Memory B cell (primary cell): Measurements from ENCODE around the gene PLPPR1.
"Not testable (repeated sequence)": the region's sequence is repeated elsewhere in the genome, so short reads cannot be mapped to it uniquely, and the experiment has no call there.

ENCODE experiments used
- ATAC-seq: fragments of 150-1000 bp; cut with Tn5 transposase; 2 replicates; pipeline ENCODE4 v1.10.0; 2021; ENCODE audit warnings: low read depth, mild to moderate bottlenecking, moderate library complexity
- DNase-seq, 2 donors: peaks; one replicate each; pipeline ENCODE4 v3.0.0; 2022; ENCODE audit warnings: low spot score in 2 of 2
- H3K27ac Mint-ChIP-seq: one replicate; pipeline ENCODE4 v1.8.0; 2022; ENCODE audit warnings: mild to moderate bottlenecking, moderate library complexity, mixed read lengths
- H3K27me3 Mint-ChIP-seq: one replicate; pipeline ENCODE4 v1.8.0; 2022; ENCODE audit warnings: mixed read lengths
- H3K36me3 Mint-ChIP-seq: one replicate; pipeline ENCODE4 v1.8.0; 2022; ENCODE audit warnings: mild to moderate bottlenecking, mixed read lengths
- H3K4me1 Mint-ChIP-seq: one replicate; pipeline ENCODE4 v1.8.0; 2022; ENCODE audit warnings: mixed read lengths
- H3K4me3 Mint-ChIP-seq: one replicate; pipeline ENCODE4 v1.8.0; 2022; ENCODE audit warnings: mild to moderate bottlenecking, moderate library complexity, mixed read lengths
- H3K9me3 Mint-ChIP-seq: one replicate; pipeline ENCODE4 v1.8.0; 2022; ENCODE audit warnings: mixed read lengths

PLPPR1 gene

DNA sequence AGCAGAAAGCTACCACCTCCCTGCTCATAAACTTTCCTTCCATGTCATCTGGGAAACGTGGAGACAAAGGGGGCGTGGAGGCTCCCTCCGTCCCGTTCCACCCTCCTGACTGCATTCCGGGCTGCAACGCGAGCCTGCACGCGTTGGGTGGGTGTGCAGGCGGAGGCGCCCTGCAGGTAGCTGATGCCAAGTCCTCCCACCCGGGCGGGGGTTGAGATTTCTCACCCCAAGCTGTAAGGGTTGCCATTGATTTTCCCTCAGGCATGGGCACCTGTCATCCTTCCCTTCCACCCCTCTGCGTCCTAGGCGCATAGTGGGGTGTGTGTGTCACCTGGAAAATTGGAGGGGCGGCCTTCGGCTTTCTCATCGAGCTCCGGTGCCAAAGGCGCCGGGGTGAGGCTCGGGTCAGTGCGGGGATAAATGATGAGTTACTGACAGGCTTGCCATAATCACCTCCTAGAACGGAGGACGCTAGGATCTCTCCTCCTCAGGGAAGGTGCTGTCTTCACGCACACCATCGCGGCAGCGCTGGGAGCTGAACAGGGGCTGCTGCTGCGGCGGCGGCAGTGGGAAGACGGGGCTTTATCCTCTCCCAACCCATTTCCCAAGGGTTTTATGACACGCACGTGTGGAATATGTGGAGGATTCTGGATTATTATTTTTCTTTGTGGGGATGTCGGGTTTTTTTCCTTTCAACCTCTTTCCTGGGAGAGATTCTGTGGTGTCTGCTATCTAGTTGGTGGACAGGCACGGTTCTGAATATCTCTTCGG, 973 bp downstream of the PLPPR1 start:
- Mint-ChIP-seq H3K27me3 (peaks cover 12% of the 10 kb centered on the region), H3K27ac (no peak overlapping the region), H3K9me3 (peaks cover 2% of the 10 kb centered on the region), H3K4me1 (no peaks in the 10 kb centered on the region), H3K36me3 (no peaks in the 10 kb centered on the region), H3K4me3 (no peak overlapping the region)
- ATAC-seq (no peak), DNase-seq (no peak)

DNA sequence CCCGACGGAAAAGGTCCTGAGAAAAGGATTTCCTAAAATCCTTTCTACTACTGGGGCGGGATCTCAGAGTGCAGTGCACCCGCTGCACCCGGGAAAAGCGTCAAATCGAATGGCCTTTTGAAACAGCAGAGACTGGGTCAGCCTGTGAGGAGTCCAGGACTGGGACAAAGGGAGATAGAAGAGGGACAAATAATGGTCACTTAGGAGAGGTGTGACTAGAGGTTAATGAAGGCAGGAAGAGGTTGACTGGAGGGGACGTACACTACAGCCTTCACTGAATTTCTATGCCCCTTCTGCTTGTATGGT, 1.5 kb downstream of the PLPPR1 start:
- no peaks in the 10 kb centered on the region for H3K36me3 Mint-ChIP-seq
- H3K4me3 Mint-ChIP-seq, result no peak overlapping the region
- ATAC-seq, result no peak
- DNase-seq, result no peak
- H3K9me3 Mint-ChIP-seq, result peaks cover 2% of the 10 kb centered on the region
- H3K27ac Mint-ChIP-seq, result no peak overlapping the region
- H3K4me1 Mint-ChIP-seq, result no peaks in the 10 kb centered on the region
- H3K27me3 Mint-ChIP-seq, result peaks cover 12% of the 10 kb centered on the region

DNA sequence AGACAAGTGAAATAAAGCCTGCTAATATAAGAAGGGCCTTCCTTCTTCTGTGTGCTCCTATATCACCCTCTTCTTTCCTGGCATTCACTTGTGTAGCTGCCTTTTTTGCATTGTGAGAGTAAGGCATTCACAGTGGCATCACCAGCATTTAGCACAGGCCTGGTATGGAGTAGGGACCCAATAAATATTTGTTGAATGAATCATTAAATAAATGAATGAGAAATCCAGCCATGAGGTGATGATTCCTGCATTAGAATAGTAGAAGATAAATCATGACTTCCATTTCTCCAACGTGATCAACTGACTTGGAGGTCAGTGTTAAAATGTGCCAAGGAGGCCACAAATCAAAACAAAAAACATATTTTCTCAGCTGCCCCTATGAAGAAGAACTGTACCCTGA, 3.9 kb downstream of the PLPPR1 start:
- H3K9me3 Mint-ChIP-seq, result peaks cover 2% of the 10 kb centered on the region
- DNase-seq, result no peak
- H3K4me3 Mint-ChIP-seq, result no peak overlapping the region
- ATAC-seq, result no peak
- no peaks in the 10 kb centered on the region for H3K4me1 Mint-ChIP-seq
- H3K27ac Mint-ChIP-seq, result no peak overlapping the region
- H3K36me3 Mint-ChIP-seq, result no peaks in the 10 kb centered on the region
- H3K27me3 Mint-ChIP-seq, result peaks cover 9% of the 10 kb centered on the region

DNA sequence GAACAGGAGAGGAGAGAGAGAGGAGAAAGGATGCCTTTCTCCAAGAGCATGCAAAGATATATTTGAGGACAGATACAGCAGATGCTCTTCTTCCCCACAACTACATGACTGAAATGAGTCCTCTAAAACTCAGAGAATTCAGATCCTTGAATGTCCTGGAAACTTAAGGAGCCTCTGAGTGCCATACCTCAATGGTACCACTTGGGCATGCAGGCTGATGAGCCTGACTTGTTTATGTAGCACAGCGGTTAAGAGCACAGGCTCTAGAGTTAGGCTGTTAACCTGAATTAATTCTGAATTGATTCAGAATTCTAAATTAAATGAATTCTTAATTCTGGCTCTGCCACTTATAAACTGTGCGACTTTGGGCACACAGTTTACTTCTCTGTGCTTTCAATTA, 5.7 kb downstream of the PLPPR1 start:
- peaks cover 2% of the 10 kb centered on the region for H3K9me3 Mint-ChIP-seq
- H3K36me3 Mint-ChIP-seq, result no peaks in the 10 kb centered on the region
- no peak for ATAC-seq
- H3K4me3 Mint-ChIP-seq, result no peak overlapping the region
- no peaks in the 10 kb centered on the region for H3K4me1 Mint-ChIP-seq
- H3K27ac Mint-ChIP-seq, result no peak overlapping the region
- no peak for DNase-seq
- H3K27me3 Mint-ChIP-seq, result peaks cover 5% of the 10 kb centered on the region

DNA sequence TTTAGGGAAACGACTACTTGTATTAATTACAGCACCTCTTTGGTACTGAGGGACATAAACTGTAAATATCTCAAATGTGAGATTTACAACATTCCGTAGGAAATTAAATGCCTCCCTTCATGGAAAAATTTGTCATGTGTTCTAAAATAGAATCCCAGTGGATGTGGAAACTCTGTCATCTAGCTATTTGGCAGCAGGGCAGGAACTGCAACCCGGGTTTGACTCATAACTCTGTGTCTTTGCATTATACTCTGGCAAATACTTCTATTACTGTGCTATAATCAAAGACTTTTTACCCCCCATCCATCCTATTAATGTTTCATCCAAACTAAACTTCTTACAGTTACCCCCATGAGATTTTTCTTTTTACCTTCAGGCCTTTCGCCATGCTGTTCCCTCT, 6.6 kb downstream of the PLPPR1 start:
- H3K36me3 Mint-ChIP-seq, result no peaks in the 10 kb centered on the region
- H3K9me3 Mint-ChIP-seq, result peaks cover 4% of the 10 kb centered on the region
- no peak overlapping the region for H3K4me3 Mint-ChIP-seq
- H3K27me3 Mint-ChIP-seq, result peaks cover 6% of the 10 kb centered on the region
- no peak for DNase-seq
- ATAC-seq, result no peak
- no peak overlapping the region for H3K27ac Mint-ChIP-seq
- H3K4me1 Mint-ChIP-seq, result no peaks in the 10 kb centered on the region

DNA sequence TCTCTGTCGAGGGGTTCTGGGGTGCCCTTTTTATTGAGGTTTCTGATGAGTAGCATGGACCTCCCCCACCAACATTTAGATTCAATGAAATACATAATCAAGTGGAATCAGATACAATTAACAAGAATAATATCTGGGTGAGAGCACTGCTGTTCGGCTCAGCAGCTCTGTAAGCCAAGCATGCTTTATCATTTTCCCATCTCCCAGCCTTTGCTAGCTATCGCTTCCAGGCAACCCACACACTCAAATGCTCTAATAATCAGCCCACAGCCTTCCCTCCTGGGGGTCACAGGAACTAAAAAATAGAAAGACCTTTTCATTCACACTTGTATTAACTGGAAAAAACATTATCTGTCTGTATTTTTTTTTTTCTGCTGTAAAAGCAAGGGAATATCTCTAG, 8.9 kb downstream of the PLPPR1 start:
- ATAC-seq (no peak), DNase-seq (no peak)
- Mint-ChIP-seq H3K27ac (no peak overlapping the region), H3K27me3 (peaks cover 3% of the 10 kb centered on the region), H3K9me3 (peaks cover 4% of the 10 kb centered on the region), H3K36me3 (no peaks in the 10 kb centered on the region), H3K4me1 (no peaks in the 10 kb centered on the region), H3K4me3 (no peak overlapping the region)

DNA sequence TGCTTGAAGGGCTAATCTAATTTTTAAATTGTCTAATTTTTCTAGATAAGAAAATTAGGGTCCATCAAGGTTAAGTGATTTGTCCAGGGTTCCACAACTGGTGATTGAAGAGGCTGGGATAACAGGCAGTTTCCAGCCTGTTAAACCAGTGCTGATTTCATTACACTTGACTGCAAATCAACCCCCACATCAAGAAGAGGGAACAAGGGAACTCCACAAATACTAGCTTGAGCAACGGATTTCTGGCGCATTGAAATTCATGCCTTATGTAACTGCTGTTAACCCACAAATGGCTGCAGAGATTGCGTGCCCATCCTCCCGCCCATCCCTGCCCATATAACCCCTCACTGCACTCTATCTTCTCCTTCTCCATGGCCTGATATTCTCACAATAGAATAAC, 10.0 kb downstream of the PLPPR1 start:
- no peaks in the 10 kb centered on the region for H3K4me1 Mint-ChIP-seq
- H3K36me3 Mint-ChIP-seq, result no peaks in the 10 kb centered on the region
- H3K4me3 Mint-ChIP-seq, result no peak overlapping the region
- peaks cover 2% of the 10 kb centered on the region for H3K9me3 Mint-ChIP-seq
- DNase-seq, result no peak
- peaks cover 3% of the 10 kb centered on the region for H3K27me3 Mint-ChIP-seq
- no peak for ATAC-seq
- H3K27ac Mint-ChIP-seq, result no peak overlapping the region

DNA sequence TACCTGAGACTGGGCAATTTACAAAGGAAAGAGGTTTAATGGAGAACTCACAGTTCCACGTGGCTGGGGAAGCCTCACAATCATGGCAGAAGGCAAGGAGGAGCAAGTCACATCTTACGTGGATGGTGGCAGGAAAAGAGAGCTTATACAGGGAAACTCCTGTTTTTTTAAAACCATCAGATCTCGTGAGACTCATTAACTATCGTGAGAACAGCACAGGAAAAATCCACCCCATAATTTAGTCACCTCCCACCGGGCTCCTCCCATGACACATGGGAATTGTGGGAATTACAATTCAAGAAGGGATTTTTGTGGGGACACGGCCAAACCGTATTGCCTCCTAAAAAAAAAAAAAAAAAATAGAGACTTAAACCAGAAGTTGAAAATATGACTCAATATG, 11.1 kb downstream of the PLPPR1 start:
- H3K27me3 Mint-ChIP-seq, H3K4me3 Mint-ChIP-seq, H3K36me3 Mint-ChIP-seq, ATAC-seq, H3K4me1 Mint-ChIP-seq, H3K9me3 Mint-ChIP-seq, H3K27ac Mint-ChIP-seq, DNase-seq: not testable (repeated sequence)

DNA sequence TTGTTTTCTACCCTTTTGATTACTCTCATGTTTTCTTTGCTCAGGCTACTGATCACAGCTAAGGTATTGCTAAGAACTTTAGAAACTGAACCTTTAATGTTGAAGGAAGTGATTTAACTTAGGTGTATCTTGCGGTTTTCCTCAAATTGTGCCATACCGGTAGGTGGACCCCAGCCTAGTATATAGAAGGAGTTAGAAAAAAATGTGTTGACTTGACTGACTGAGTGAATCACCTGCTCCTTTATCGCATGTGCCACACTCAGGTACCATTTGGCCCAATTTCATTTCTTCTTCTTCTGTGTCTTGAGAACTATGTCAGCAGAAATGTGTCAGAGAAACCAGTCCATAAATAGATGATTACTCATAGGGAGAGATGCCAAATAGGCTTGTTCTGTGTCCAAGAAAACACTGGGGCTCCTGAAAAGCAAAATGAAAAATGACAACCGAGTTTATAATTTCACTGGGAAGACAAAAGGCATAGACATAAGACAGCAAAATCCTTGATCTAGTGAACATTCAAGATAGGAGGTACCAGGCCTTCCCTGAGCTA, 19.4 kb downstream of the PLPPR1 start:
- DNase-seq, result no peak
- Mint-ChIP-seq H3K27me3 (peaks cover 2% of the 10 kb centered on the region), H3K36me3 (no peaks in the 10 kb centered on the region), H3K27ac (no peak overlapping the region), H3K4me1 (no peaks in the 10 kb centered on the region), H3K9me3 (no peaks in the 10 kb centered on the region), H3K4me3 (no peak overlapping the region)
- ATAC-seq, result no peak

DNA sequence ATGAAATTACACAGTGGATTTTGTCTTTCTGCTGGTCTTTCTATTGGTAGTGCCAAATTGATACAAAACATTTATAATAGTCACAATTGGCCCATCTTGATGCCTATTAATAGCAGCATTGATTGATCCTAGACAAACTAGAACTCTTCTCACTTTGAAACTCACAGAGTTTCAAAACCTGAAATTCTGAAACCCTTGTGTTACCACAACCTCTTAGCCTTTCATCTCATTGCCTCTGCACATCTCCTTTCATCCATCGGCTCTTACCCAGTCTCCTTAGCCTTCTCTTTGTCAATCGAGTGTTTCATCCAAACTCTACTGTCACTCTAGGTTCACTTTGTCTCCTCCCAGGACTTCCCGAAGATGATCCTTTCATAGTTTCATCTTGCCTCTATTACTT, 22.1 kb downstream of the PLPPR1 start:
- no peak overlapping the region for H3K27ac Mint-ChIP-seq
- no peak overlapping the region for H3K4me3 Mint-ChIP-seq
- H3K27me3 Mint-ChIP-seq, result peaks cover 2% of the 10 kb centered on the region
- no peaks in the 10 kb centered on the region for H3K9me3 Mint-ChIP-seq
- ATAC-seq (no peak), DNase-seq (no peak)
- H3K36me3 Mint-ChIP-seq, result no peaks in the 10 kb centered on the region
- no peaks in the 10 kb centered on the region for H3K4me1 Mint-ChIP-seq

DNA sequence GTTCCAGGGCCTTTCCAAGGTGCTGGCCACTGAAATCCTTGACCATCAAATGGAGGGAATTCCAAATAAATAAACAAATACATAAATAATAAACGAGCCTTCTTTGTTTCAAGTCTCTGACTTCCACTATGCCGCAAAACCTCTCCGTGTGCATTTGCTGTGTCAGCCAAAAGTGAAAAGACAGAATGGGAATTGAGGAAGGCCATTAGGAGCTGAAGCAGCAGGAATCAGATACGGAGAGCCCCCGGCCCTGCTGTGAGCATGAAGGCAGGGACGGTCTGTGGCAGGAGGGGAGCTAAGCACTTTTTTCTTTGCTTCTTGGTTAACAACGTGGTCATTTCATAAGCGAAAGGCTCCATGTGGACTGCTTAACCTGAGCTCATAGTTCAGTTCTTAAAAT, 26.1 kb downstream of the PLPPR1 start:
- H3K4me1 Mint-ChIP-seq, result no peaks in the 10 kb centered on the region
- ATAC-seq (no peak), DNase-seq (no peak)
- peaks cover 3% of the 10 kb centered on the region for H3K27me3 Mint-ChIP-seq
- no peaks in the 10 kb centered on the region for H3K36me3 Mint-ChIP-seq
- H3K4me3 Mint-ChIP-seq, result no peak overlapping the region
- no peaks in the 10 kb centered on the region for H3K9me3 Mint-ChIP-seq
- no peak overlapping the region for H3K27ac Mint-ChIP-seq

DNA sequence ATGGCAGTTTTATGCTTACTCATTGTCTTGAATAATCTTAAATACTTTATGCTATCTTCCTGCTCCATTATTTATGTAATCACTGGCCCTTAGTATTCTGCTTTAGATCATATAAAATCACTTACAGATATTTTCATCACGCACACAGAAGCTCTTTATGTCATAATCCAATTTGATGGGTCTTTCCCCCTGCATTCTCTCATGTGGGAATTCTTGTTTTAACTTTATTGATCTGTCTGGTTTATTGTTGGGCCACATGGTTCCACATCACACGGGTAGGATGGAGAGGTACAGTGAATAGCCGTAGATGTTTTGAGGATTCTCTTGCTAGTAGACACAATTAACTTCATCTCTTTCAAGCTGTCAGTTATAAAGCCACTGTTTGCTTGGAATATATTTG, 27.0 kb downstream of the PLPPR1 start:
- no peak for DNase-seq
- H3K36me3 Mint-ChIP-seq, result no peaks in the 10 kb centered on the region
- ATAC-seq, result no peak
- no peaks in the 10 kb centered on the region for H3K4me1 Mint-ChIP-seq
- H3K4me3 Mint-ChIP-seq, result no peak overlapping the region
- no peak overlapping the region for H3K27ac Mint-ChIP-seq
- H3K9me3 Mint-ChIP-seq, result no peaks in the 10 kb centered on the region
- H3K27me3 Mint-ChIP-seq, result peaks cover 3% of the 10 kb centered on the region

DNA sequence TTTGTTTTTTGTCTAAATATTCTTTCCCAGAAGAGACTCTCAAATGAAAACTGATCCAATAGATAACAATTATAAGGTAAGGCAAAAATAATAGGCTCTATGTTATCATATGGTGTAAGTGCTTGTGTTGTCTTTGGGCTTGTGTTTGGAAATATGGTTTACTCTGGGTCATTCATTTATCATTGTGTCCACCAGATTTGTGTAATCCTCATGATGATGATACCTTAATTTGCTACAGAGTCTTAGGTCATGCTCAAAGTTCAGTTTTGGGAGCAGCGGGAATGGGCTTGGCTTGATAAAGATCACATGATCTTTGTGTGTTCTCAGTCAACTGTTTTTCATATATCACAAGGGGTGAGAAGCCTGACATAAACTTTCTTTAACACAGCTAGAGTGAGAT, 34.2 kb downstream of the PLPPR1 start:
- H3K9me3 Mint-ChIP-seq, result no peaks in the 10 kb centered on the region
- no peaks in the 10 kb centered on the region for H3K36me3 Mint-ChIP-seq
- DNase-seq, result no peak
- H3K27ac Mint-ChIP-seq, result no peak overlapping the region
- no peaks in the 10 kb centered on the region for H3K4me1 Mint-ChIP-seq
- ATAC-seq, result no peak
- no peak overlapping the region for H3K4me3 Mint-ChIP-seq
- H3K27me3 Mint-ChIP-seq, result peaks cover 3% of the 10 kb centered on the region

DNA sequence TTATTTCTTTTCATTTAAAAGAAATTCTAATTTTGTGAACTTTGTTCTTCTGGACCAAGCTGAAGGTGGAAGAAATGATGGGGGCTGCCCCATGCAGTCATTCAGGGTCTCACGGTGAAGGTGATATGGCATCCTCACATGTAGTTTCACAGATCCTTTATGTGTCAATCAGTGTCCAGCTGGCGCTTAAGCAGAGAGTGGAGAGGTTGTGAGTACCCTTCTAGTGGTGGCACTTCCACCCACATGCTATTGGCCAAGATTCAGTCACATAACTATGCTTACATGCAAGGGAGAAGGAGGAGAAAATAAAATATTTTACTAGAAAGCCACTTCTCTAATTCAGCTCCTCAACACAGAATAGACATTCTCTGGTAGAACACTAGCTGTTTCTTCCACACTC, 34.7 kb downstream of the PLPPR1 start:
- peaks cover 3% of the 10 kb centered on the region for H3K27me3 Mint-ChIP-seq
- ATAC-seq (no peak), DNase-seq (no peak)
- no peaks in the 10 kb centered on the region for H3K9me3 Mint-ChIP-seq
- no peaks in the 10 kb centered on the region for H3K36me3 Mint-ChIP-seq
- no peak overlapping the region for H3K27ac Mint-ChIP-seq
- no peak overlapping the region for H3K4me3 Mint-ChIP-seq
- no peaks in the 10 kb centered on the region for H3K4me1 Mint-ChIP-seq

DNA sequence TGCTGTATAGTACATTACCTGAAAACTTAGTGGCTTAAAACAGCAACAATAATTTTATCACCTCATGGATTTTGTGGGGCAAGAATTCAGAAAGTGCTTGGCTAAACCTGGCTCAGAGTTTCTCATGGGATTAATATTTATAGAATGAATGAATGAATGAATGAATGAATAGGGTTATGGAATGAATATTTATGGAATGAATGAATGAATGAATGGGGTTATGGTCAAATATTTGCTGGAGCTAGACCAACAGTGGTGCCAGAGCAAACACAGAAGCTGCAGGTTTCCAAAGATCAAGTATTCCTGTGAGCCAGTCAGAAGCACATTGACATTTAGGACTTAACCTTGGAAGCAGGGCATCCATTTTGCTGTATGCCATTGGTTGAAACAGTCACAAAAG, 35.7 kb downstream of the PLPPR1 start:
- H3K9me3 Mint-ChIP-seq, result no peaks in the 10 kb centered on the region
- DNase-seq (no peak), ATAC-seq (no peak)
- no peaks in the 10 kb centered on the region for H3K36me3 Mint-ChIP-seq
- H3K4me3 Mint-ChIP-seq, result no peak overlapping the region
- H3K4me1 Mint-ChIP-seq, result no peaks in the 10 kb centered on the region
- no peak overlapping the region for H3K27ac Mint-ChIP-seq
- H3K27me3 Mint-ChIP-seq, result peaks cover 3% of the 10 kb centered on the region
